ENCODE results near the gene CSTF1.

CSTF1 gene

GRCh38 chr20:56429502-56429901 lies 37.1 kb downstream of the CSTF1 start:
- DNase-seq (ENCODE audit: extremely low read depth, low read depth) = no peak
- TF ChIP-seq CTCF (IDR thresholded peaks at IDR 0.05; ENCODE audit: low read depth, low read length, missing control alignments) = no peak
- no peak overlapping the region for H3K4me3 ChIP-seq (replicated peaks; ENCODE audit: low read depth, low read length)

GRCh38 chr20:56429941-56430340 lies 37.5 kb downstream of the CSTF1 start:
- no peak overlapping the region for H3K4me3 ChIP-seq (replicated peaks; ENCODE audit: low read depth, low read length)
- TF ChIP-seq CTCF (IDR thresholded peaks at IDR 0.05; ENCODE audit: low read depth, low read length, missing control alignments) = no peak
- DNase-seq (ENCODE audit: extremely low read depth, low read depth) = no peak

DNA sequence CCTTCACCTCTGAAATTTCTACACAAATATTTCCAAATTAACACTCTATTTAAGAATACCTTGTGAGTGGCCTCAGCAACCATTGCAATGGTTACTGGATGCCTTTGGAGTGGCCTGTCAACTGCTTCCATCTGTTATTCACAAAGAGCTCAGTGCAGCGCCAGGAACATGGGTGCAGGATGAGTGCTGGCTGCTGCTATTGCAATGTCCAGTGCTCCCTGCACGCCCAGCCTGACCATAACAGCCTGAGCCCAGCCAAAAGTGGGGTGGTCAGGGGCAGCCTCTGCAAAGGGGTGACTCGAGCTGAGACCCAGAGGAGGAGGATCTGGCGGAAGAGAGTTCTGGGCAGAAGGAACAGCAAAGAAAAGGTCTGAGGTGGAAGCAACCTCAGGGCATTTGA lies 38.0 kb downstream of the CSTF1 start:
- DNase-seq (ENCODE audit: extremely low read depth, low read depth) = no peak
- no peak for TF ChIP-seq CTCF (IDR thresholded peaks at IDR 0.05; ENCODE audit: low read depth, low read length, missing control alignments)
- H3K4me3 ChIP-seq (replicated peaks; ENCODE audit: low read depth, low read length) = no peak overlapping the region

DNA sequence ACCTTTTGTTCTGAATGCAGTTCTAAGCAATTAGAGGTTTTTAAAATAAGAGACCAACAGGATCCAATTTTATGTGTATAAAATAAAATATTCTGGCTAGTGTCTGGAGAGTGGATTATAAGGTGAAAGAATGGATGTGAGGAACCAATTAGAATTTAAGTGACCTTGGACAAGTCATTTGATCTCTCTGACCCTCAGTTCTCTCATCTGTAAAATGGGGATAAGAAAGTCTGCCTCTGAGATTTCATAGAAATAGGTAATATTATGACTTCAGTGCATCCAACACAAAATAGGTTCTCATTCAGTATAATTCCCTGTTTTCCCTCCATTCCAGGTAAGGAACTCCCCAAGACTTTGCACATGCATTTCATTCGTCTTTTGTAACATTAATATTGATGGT lies 38.5 kb downstream of the CSTF1 start:
- no peak overlapping the region for H3K4me3 ChIP-seq (replicated peaks; ENCODE audit: low read depth, low read length)
- DNase-seq (ENCODE audit: extremely low read depth, low read depth) = no peak
- TF ChIP-seq CTCF (IDR thresholded peaks at IDR 0.05; ENCODE audit: low read depth, low read length, missing control alignments) = no peak

- H3K4me3 ChIP-seq (replicated peaks; ENCODE audit: low read depth, low read length) = no peak overlapping the region
- TF ChIP-seq CTCF (IDR thresholded peaks at IDR 0.05; ENCODE audit: low read depth, low read length, missing control alignments) = no peak
- DNase-seq (ENCODE audit: extremely low read depth, low read depth) = no peak
These were observed 39.0 kb downstream of the CSTF1 start for GRCh38 chr20:56431471-56431870.

DNA sequence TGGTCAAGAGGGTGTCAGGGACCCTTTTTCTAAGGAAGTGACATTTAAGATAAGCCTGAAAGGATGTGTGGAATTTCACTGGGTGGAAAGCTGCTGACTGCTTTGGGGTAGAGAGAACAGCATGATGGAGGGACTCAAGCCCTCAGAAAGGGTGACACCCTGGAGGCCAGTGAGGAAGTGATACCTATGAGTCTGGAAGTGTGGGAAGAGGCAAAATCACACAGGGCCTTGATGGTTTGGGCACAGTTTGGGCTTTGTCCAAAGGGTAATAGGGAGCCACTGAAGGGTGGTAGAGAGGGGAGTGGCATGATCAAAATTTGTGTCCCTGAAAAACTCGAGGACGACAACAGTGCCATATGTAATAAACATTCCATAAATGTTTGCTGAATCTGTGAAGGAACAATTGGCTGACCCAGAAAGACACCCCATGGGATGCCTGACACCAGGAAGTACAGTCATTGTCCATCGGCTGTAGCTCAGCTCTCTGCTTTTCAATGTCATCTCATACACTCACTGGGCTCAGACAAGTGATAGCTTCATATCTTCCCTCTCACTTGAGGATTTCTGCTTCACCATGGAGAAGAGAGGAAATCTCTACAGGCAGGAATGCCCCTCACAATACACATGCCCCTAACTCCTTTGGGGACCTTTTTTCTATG lies 40.9 kb downstream of the CSTF1 start:
- no peak for DNase-seq (ENCODE audit: extremely low read depth, low read depth)
- no peak overlapping the region for H3K4me3 ChIP-seq (replicated peaks; ENCODE audit: low read depth, low read length)
- TF ChIP-seq CTCF (IDR thresholded peaks at IDR 0.05; ENCODE audit: low read depth, low read length, missing control alignments) = no peak

DNA sequence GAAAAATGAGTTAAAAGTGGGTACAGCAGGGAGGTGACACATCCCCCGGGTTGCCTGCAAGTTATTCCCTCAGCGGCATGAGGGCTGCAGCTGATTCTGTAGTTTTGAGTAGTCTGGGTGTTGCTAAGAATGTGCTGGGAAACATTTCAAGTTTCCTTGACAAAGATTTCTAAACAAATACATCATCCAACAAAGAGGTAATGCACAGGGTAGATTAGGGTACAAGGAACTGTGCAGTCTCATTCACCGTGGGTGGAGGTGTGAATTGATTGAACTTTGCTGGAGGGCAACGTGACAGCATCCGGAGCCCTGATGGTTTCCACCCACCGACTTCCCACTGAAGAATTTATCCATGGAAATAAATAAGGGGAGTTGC lies 41.4 kb downstream of the CSTF1 start:
- DNase-seq (ENCODE audit: extremely low read depth, low read depth) = peak; percentile 77
- TF ChIP-seq CTCF (IDR thresholded peaks at IDR 0.05; ENCODE audit: low read depth, low read length, missing control alignments) = no peak
- H3K4me3 ChIP-seq (replicated peaks; ENCODE audit: low read depth, low read length) = no peak overlapping the region

All from HFF-Myc (cell line).